H9 (cell line): ENCODE data around the gene LDB2. TPM values are rescaled to one million over a fixed set of nuclear protein-coding genes. Genes with fewer than 3 reads are reported as not detected.
A peak's percentile ranks its signal among the peaks of the same experiment; 100 is the strongest.

ENCODE experiments used
- DNase-seq: peaks from one replicate; pipeline ENCODE4 v3.0.0-alpha.2; 2017
- H2AFZ ChIP-seq: one replicate; pipeline ENCODE4 v1.6.1; 2013; ENCODE audit warnings: mild to moderate bottlenecking, low read length, control low read depth, moderate library complexity
- H2AK5ac ChIP-seq: 2 replicates; pipeline ENCODE4 v1.6.1; 2013; ENCODE audit warnings: low read length, control low read depth, mixed read lengths; ENCODE audit not compliant: insufficient read length
- H2BK120ac ChIP-seq: one replicate; pipeline ENCODE4 v1.6.1; 2013; ENCODE audit warnings: low read depth, mild to moderate bottlenecking, low read length, control low read depth, inconsistent platforms; ENCODE audit not compliant: poor library complexity, severe bottlenecking
- H2BK12ac ChIP-seq: 2 replicates; pipeline ENCODE4 v1.6.1; 2013; ENCODE audit warnings: low read length, control low read depth, mixed read lengths, low read depth; ENCODE audit not compliant: insufficient read length
- H2BK15ac ChIP-seq: 2 replicates; pipeline ENCODE4 v1.6.1; 2013; ENCODE audit warnings: low read depth, low read length, control low read depth
- H2BK20ac ChIP-seq: one replicate; pipeline ENCODE4 v1.6.1; 2013; ENCODE audit warnings: low read depth, mild to moderate bottlenecking, low read length, control low read depth, inconsistent platforms; ENCODE audit not compliant: poor library complexity, severe bottlenecking
- H2BK5ac ChIP-seq: 2 replicates; pipeline ENCODE4 v1.6.1; 2013; ENCODE audit warnings: low read length, control low read depth, mixed read lengths; ENCODE audit not compliant: insufficient read length
- H3K14ac ChIP-seq: 2 replicates; pipeline ENCODE4 v1.6.1; 2013; ENCODE audit warnings: low read length, control low read depth; ENCODE audit not compliant: insufficient read depth
- H3K18ac ChIP-seq: 2 replicates; pipeline ENCODE4 v1.6.1; 2013; ENCODE audit warnings: low read depth, mild to moderate bottlenecking, mixed read lengths, low read length, control low read depth; ENCODE audit not compliant: insufficient read length
- H3K23ac ChIP-seq: 2 replicates; pipeline ENCODE4 v1.6.1; 2013; ENCODE audit warnings: low read length, control low read depth, mixed read lengths, low read depth; ENCODE audit not compliant: insufficient read length
- H3K23me2 ChIP-seq: 2 replicates; pipeline ENCODE4 v1.6.1; 2013; ENCODE audit warnings: low read depth, mild to moderate bottlenecking, mixed read lengths, low read length, control low read depth; ENCODE audit not compliant: insufficient read length, poor library complexity, severe bottlenecking
- H3K27ac ChIP-seq: 2 replicates; pipeline ENCODE4 v1.5.1; 2013; ENCODE audit warnings: low read length, control low read depth, mixed read lengths, low read depth; ENCODE audit not compliant: insufficient read length
- H3K27me3 ChIP-seq: 2 replicates; pipeline ENCODE4 v1.6.1; 2013; ENCODE audit warnings: low read length, control low read depth, inconsistent platforms; ENCODE audit not compliant: insufficient read depth
- H3K4ac ChIP-seq: 2 replicates; pipeline ENCODE4 v1.6.1; 2013; ENCODE audit warnings: low read depth, mild to moderate bottlenecking, control low read depth, inconsistent platforms, low read length, moderate library complexity
- H3K4me1 ChIP-seq: 2 replicates; pipeline ENCODE4 v1.6.1; 2013; ENCODE audit warnings: low read length, control low read depth, inconsistent platforms; ENCODE audit not compliant: insufficient read depth
- H3K4me2 ChIP-seq: 2 replicates; pipeline ENCODE4 v1.6.1; 2013; ENCODE audit warnings: low read length, control low read depth, mixed read lengths; ENCODE audit not compliant: insufficient read length, insufficient read depth
- H3K56ac ChIP-seq: 2 replicates; pipeline ENCODE4 v1.6.1; 2013; ENCODE audit warnings: low read depth, mild to moderate bottlenecking, mixed read lengths, low read length, control low read depth; ENCODE audit not compliant: insufficient read length
- H3K79me1 ChIP-seq: 2 replicates; pipeline ENCODE4 v1.6.1; 2013; ENCODE audit warnings: low read depth, mild to moderate bottlenecking, moderate library complexity, low read length, control low read depth, inconsistent platforms; ENCODE audit not compliant: insufficient read depth, poor library complexity, severe bottlenecking
- H3K79me2 ChIP-seq: 2 replicates; pipeline ENCODE4 v1.6.1; 2013; ENCODE audit warnings: low read length, control low read depth, inconsistent platforms; ENCODE audit not compliant: insufficient read depth
- H3K9ac ChIP-seq: 2 replicates; pipeline ENCODE4 v1.6.1; 2013; ENCODE audit warnings: low read length, control low read depth, mixed read lengths; ENCODE audit not compliant: insufficient read length; ENCODE audit errors: extremely low read depth
- H3K9me3 ChIP-seq: one replicate; pipeline ENCODE4 v1.6.1; 2013; ENCODE audit warnings: low read depth, low read length, inconsistent platforms; ENCODE audit not compliant: control insufficient read depth
- H3T11ph ChIP-seq: one replicate; pipeline ENCODE4 v1.6.1; 2013; ENCODE audit warnings: mild to moderate bottlenecking, low read length, control low read depth, inconsistent platforms
- H4K20me1 ChIP-seq: one replicate; pipeline ENCODE4 v1.6.1; 2013; ENCODE audit not compliant: control insufficient read depth, insufficient read length, insufficient read depth
- H4K5ac ChIP-seq: 2 replicates; pipeline ENCODE4 v1.6.1; 2013; ENCODE audit warnings: low read depth, mild to moderate bottlenecking, mixed read lengths, low read length, control low read depth; ENCODE audit not compliant: insufficient read length
- H4K8ac ChIP-seq: replicated peaks from 2 replicates; pipeline ENCODE4 v1.6.1; 2013; ENCODE audit warnings: low read length, control low read depth, mixed read lengths, low read depth; ENCODE audit not compliant: insufficient read length
- H4K91ac ChIP-seq: 2 replicates; pipeline ENCODE4 v1.6.1; 2013; ENCODE audit warnings: low read depth, mild to moderate bottlenecking, moderate library complexity, mixed read lengths, low read length, control low read depth; ENCODE audit not compliant: insufficient read length
- H3K27ac Mint-ChIP-seq, 3 experiments: 2 replicates in 2 of 3; 3 replicates in 1 of 3; pipeline ENCODE4 v1.8.0; 2020 to 2021; ENCODE audit warnings: mixed read lengths in 3 of 3, mild to moderate bottlenecking in 1 of 3, moderate library complexity in 1 of 3
- H3K27me3 Mint-ChIP-seq: 2 replicates; pipeline ENCODE4 v1.8.0; 2021; ENCODE audit warnings: low read depth, mild to moderate bottlenecking, moderate library complexity, mixed read lengths
- H3K36me3 Mint-ChIP-seq, 3 experiments: 2 replicates in 2 of 3; 3 replicates in 1 of 3; pipeline ENCODE4 v1.8.0; 2020 to 2021; ENCODE audit warnings: low read depth in 3 of 3, mixed read lengths in 3 of 3; ENCODE audit not compliant: insufficient read depth in 1 of 3
- H3K4me1 Mint-ChIP-seq, 2 experiments: 2 replicates each; pipeline ENCODE4 v1.8.0; 2020; ENCODE audit warnings: mixed read lengths in 2 of 2
- H3K4me3 Mint-ChIP-seq, 2 experiments: 2 replicates in 1 of 2; 3 replicates in 1 of 2; pipeline ENCODE4 v1.8.0; 2020 to 2021; ENCODE audit warnings: mild to moderate bottlenecking in 2 of 2, mixed read lengths in 2 of 2, moderate library complexity in 1 of 2
- H3K9me3 Mint-ChIP-seq, 2 experiments: 2 replicates in 1 of 2; 3 replicates in 1 of 2; pipeline ENCODE4 v1.8.0; 2020; ENCODE audit warnings: mild to moderate bottlenecking in 2 of 2, mixed read lengths in 2 of 2, moderate library complexity in 1 of 2
- CTCF ChIP-seq: fragments of 200-600 bp; sonication (generic); conservative IDR thresholded peaks from 3 replicates; pipeline ENCODE4 v1.8.0; 2021; ENCODE audit warnings: antibody characterized with exemption, mild to moderate bottlenecking
- WGBS: extraction: QIAGEN DNeasy Blood & Tissue Kit; methylation state at CpG from one replicate; pipeline ENCODE4 v1.1.7; 2013; ENCODE audit warnings: missing lambda C conversion rate, low lambda C conversion rate, mixed read lengths; ENCODE audit not compliant: insufficient read length; ENCODE audit errors: extremely low coverage; 5-methylcytosine and 5-hydroxymethylcytosine counted together
- total RNA-seq: library from RNA; stranded (reverse); gene quantifications from 2 replicates; pipeline ENCODE4 v1.2.1, GENCODE V29; 2021

Gene LDB2
- total RNA-seq, 1 experiment from 2014 or later = 22.5 TPM

- Histone ChIP-seq H3K4me2 (no peak overlapping the region), H3K27ac (no peak overlapping the region), H4K8ac (no peak overlapping the region), H2BK120ac (no peak overlapping the region), H3K14ac (no peak overlapping the region), H3K56ac (no peak overlapping the region), H3K4me1 (peaks cover 17% of the 10 kb centered on the region), H4K91ac (no peak overlapping the region), H2AFZ (no peak overlapping the region), H3T11ph (no peak overlapping the region), H3K23ac (no peak overlapping the region), H2BK15ac (no peak overlapping the region), H2BK12ac (no peak overlapping the region), H3K9ac (no peak overlapping the region), H2BK20ac (no peak overlapping the region), H3K23me2 (no peaks in the 10 kb centered on the region), H2BK5ac (no peak overlapping the region), H2AK5ac (no peak overlapping the region), H3K27me3 (no peaks in the 10 kb centered on the region), H4K20me1 (no peaks in the 10 kb centered on the region), H3K79me1 (no peaks in the 10 kb centered on the region), H3K79me2 (no peaks in the 10 kb centered on the region), H3K4ac (no peak overlapping the region), H4K5ac (no peak overlapping the region), H3K18ac (no peak overlapping the region), H3K9me3 (no peaks in the 10 kb centered on the region)
- H3K36me3 Mint-ChIP-seq = peaks cover 0 to 4% (median 4%) of the 10 kb centered on the region in 3 experiments; a peak in 3 of 7 replicates
- DNase-seq = no peak
- peaks cover 51 to 62% of the 10 kb centered on the region in 2 experiments for H3K4me1 Mint-ChIP-seq
- no peak overlapping the region for H3K4me3 Mint-ChIP-seq
- no CpG with 5 or more reads among the region's 6 CpGs for WGBS
- H3K27ac Mint-ChIP-seq = peak overlapping the region in 1 of 3 experiments; percentile 76; a peak in 3 of 7 replicates
- no peaks in the 10 kb centered on the region for H3K9me3 Mint-ChIP-seq
- no peaks in the 10 kb centered on the region for H3K27me3 Mint-ChIP-seq
- TF ChIP-seq CTCF = no peak
Observed at GRCh38 chr4:16791460-16791859, 107.0 kb downstream of the LDB2 start.
